Neuronal stem cell (in vitro differentiated cells): ENCODE measurements around the gene DUSP3.

Experiments used
- DNase-seq: peaks from one replicate; pipeline ENCODE4 v3.0.0-alpha.2; 2013; ENCODE audit warnings: low spot score
- H2AFZ ChIP-seq: one replicate; pipeline ENCODE4 v1.6.1; 2013; ENCODE audit warnings: mild to moderate bottlenecking, low read length, inconsistent platforms
- H2AK5ac ChIP-seq: 2 replicates; pipeline ENCODE4 v1.6.1; 2013; ENCODE audit warnings: low read depth, mild to moderate bottlenecking, inconsistent platforms, low read length, moderate library complexity, mixed read lengths
- H2BK120ac ChIP-seq: 2 replicates; pipeline ENCODE4 v1.6.1; 2013; ENCODE audit warnings: low read depth, mild to moderate bottlenecking, inconsistent platforms, low read length, moderate library complexity, mixed read lengths
- H2BK12ac ChIP-seq: one replicate; pipeline ENCODE4 v1.6.1; 2013; ENCODE audit warnings: low read length, inconsistent platforms
- H2BK15ac ChIP-seq: 2 replicates; pipeline ENCODE4 v1.6.1; 2013; ENCODE audit warnings: mild to moderate bottlenecking, low read length, inconsistent platforms, mixed read lengths
- H2BK5ac ChIP-seq: one replicate; pipeline ENCODE4 v1.6.1; 2013; ENCODE audit warnings: inconsistent platforms, mild to moderate bottlenecking, low read length, moderate library complexity
- H3K14ac ChIP-seq: one replicate; pipeline ENCODE4 v1.6.1; 2013; ENCODE audit warnings: low read length, inconsistent platforms
- H3K18ac ChIP-seq: 2 replicates; pipeline ENCODE4 v1.6.1; 2013; ENCODE audit warnings: low read length, inconsistent platforms
- H3K23ac ChIP-seq: 2 replicates; pipeline ENCODE4 v1.6.1; 2013; ENCODE audit warnings: low read depth, mild to moderate bottlenecking, mixed read lengths, low read length, inconsistent platforms; ENCODE audit not compliant: poor library complexity
- H3K27ac ChIP-seq: replicated peaks from 3 replicates; pipeline ENCODE4 v1.5.1; 2013; ENCODE audit warnings: low read length, inconsistent platforms
- H3K27me3 ChIP-seq, 3 experiments: 2 replicates each; pipeline ENCODE4 v1.6.1; 2013; ENCODE audit warnings: low read length in 3 of 3, mild to moderate bottlenecking in 2 of 3, inconsistent platforms in 1 of 3, low read depth in 1 of 3, mixed read lengths in 1 of 3, moderate library complexity in 1 of 3; ENCODE audit not compliant: control insufficient read depth in 3 of 3, insufficient read depth in 3 of 3
- H3K36me3 ChIP-seq, 2 donors: replicated peaks in 1 of 2; 2 replicates each; pipeline ENCODE4 v1.6.1; 2013; ENCODE audit warnings: low read length in 2 of 2; ENCODE audit not compliant: control insufficient read depth in 2 of 2, insufficient read depth in 2 of 2
- H3K4ac ChIP-seq: 2 replicates; pipeline ENCODE4 v1.6.1; 2013; ENCODE audit warnings: inconsistent platforms, mild to moderate bottlenecking, low read length, moderate library complexity
- H3K4me1 ChIP-seq, 2 donors: 1 replicate in 1 of 2; 2 replicates in 1 of 2; pipeline ENCODE4 v1.6.1; 2013; ENCODE audit warnings: low read length in 2 of 2, low read depth in 1 of 2; ENCODE audit not compliant: control insufficient read depth in 2 of 2, insufficient read depth in 1 of 2
- H3K4me2 ChIP-seq: one replicate; pipeline ENCODE4 v1.6.1; 2013; ENCODE audit warnings: mild to moderate bottlenecking, low read length, inconsistent platforms; ENCODE audit not compliant: insufficient read depth, poor library complexity, severe bottlenecking
- H3K4me3 ChIP-seq, 2 donors: 2 replicates each; pipeline ENCODE4 v1.5.1; 2013; ENCODE audit warnings: low read length in 2 of 2, mild to moderate bottlenecking in 2 of 2, inconsistent platforms in 1 of 2, moderate library complexity in 1 of 2
- H3K79me1 ChIP-seq: one replicate; pipeline ENCODE4 v1.6.1; 2013; ENCODE audit warnings: low read depth, mild to moderate bottlenecking, inconsistent platforms, low read length, moderate library complexity
- H3K9ac ChIP-seq: one replicate; pipeline ENCODE4 v1.6.1; 2013; ENCODE audit warnings: mild to moderate bottlenecking, low read depth, low read length, inconsistent platforms; ENCODE audit not compliant: poor library complexity
- H3K9me3 ChIP-seq, 2 donors: replicated peaks in 1 of 2; 2 replicates each; pipeline versions ENCODE3 to v1.6.1; 2013; ENCODE audit warnings: low read length in 2 of 2, mild to moderate bottlenecking in 2 of 2, inconsistent platforms in 1 of 2, low read depth in 1 of 2, mixed read lengths in 1 of 2, moderate library complexity in 1 of 2; ENCODE audit not compliant: control insufficient read depth in 2 of 2, insufficient read depth in 1 of 2
- H4K8ac ChIP-seq: one replicate; pipeline ENCODE4 v1.6.1; 2013; ENCODE audit warnings: low read depth, mild to moderate bottlenecking, inconsistent platforms, low read length, moderate library complexity
- H4K91ac ChIP-seq: one replicate; pipeline ENCODE4 v1.6.1; 2013; ENCODE audit warnings: low read length, low read depth, mild to moderate bottlenecking, inconsistent platforms; ENCODE audit not compliant: poor library complexity
- WGBS, 2 donors: extraction: QIAGEN DNeasy Blood & Tissue Kit; methylation state at CpG; one replicate each; pipeline ENCODE4 v1.1.7; 2013; ENCODE audit warnings: missing lambda C conversion rate in 2 of 2, mixed read lengths in 1 of 2; ENCODE audit not compliant: insufficient read length in 2 of 2, insufficient replicate concordance in 1 of 2; ENCODE audit errors: extremely low coverage in 2 of 2; 5-methylcytosine and 5-hydroxymethylcytosine counted together

The DUSP3 gene

DNA sequence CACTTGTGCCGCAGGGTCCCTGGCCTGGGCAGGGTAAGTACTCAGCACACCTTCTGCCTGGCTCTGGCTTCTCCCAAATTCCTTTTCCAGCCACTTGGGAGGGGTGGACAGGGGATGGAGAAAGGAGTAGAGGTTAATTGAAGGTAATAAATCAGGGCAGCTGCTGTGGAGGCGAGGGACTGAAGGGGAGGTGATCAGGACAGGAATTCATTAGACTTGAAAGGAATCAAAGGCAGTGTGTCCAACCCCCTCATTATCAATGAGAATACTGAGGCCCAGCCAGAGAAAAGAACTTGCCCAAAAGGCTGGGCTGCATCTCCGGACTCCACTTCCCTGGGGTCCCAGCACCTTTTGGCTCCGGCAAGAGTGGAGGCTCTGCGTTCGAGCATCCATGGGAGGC is 22.6 kb downstream of the DUSP3 start:
- H2BK120ac ChIP-seq = no peak overlapping the region
- H3K18ac ChIP-seq = no peak overlapping the region
- no peaks in the 10 kb centered on the region for H3K9me3 ChIP-seq
- no peak overlapping the region for H2AK5ac ChIP-seq
- H3K79me1 ChIP-seq = no peaks in the 10 kb centered on the region
- no peak overlapping the region for H3K23ac ChIP-seq
- H3K27ac ChIP-seq = no peak overlapping the region
- H2AFZ ChIP-seq = no peak overlapping the region
- no peak overlapping the region for H3K4me3 ChIP-seq
- H3K4ac ChIP-seq = no peak overlapping the region
- no peak overlapping the region for H4K8ac ChIP-seq
- H2BK5ac ChIP-seq = no peak overlapping the region
- H3K36me3 ChIP-seq = no peaks in the 10 kb centered on the region
- no peak overlapping the region for H3K9ac ChIP-seq
- H3K4me2 ChIP-seq = no peak overlapping the region
- no peak for DNase-seq
- no peak overlapping the region for H4K91ac ChIP-seq
- no peak overlapping the region for H3K14ac ChIP-seq
- no CpG with 5 or more reads among the region's 6 CpGs for WGBS, 2 donors
- H3K27me3 ChIP-seq = peaks cover 0 to 74% (median 34%) of the 10 kb centered on the region in 3 experiments
- H3K4me1 ChIP-seq = peaks cover 4 to 6% of the 10 kb centered on the region in 2 donors
- H2BK12ac ChIP-seq = no peak overlapping the region
- no peak overlapping the region for H2BK15ac ChIP-seq

DNA sequence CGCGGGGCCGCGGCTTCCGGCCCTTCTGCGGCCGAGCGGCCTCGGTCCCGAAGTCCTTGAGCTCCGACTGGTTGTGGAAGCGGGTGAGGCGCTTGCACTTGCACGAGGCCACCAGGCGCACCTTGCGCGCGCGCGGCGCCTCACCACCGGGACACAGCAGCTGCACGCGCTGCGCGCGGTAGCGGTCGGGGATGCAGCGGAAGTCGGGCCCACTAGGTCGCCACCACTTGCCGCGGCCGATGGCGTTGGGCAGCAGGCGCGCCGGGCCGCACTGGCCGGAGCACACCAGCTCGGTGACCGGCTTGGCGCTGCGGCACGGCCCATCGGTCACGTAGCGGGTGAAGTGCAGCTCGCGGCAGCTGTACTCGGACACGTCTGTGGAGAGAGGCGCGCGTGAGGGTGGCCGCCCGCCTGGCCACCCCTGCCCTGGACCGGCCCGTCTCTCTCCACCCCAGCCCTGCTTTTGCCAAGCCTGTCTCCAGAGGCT is 23.3 kb downstream of the DUSP3 start:
- H2AK5ac ChIP-seq = no peak overlapping the region
- H3K4ac ChIP-seq = peak overlapping the region; percentile 7
- no peak overlapping the region for H3K27ac ChIP-seq
- peaks cover 4 to 6% of the 10 kb centered on the region in 2 donors for H3K4me1 ChIP-seq
- peak overlapping the region; percentile 91 for H3K14ac ChIP-seq
- DNase-seq = peak; percentile 45
- H3K79me1 ChIP-seq = no peaks in the 10 kb centered on the region
- peak overlapping the region; percentile 24 for H3K9ac ChIP-seq
- H3K4me3 ChIP-seq = peak overlapping the region in 1 of 2 donors; percentile 74
- H3K23ac ChIP-seq = peak overlapping the region; percentile 56
- peak overlapping the region; percentile 95 for H3K18ac ChIP-seq
- no peak overlapping the region for H2BK5ac ChIP-seq
- peak overlapping the region; percentile 95 for H4K8ac ChIP-seq
- peak overlapping the region; percentile 78 for H3K4me2 ChIP-seq
- WGBS, 2 donors = no CpG with 5 or more reads among the region's 60 CpGs
- no peak overlapping the region for H2BK15ac ChIP-seq
- H4K91ac ChIP-seq = no peak overlapping the region
- H3K36me3 ChIP-seq = no peaks in the 10 kb centered on the region
- H2BK120ac ChIP-seq = peak overlapping the region; percentile 35
- H3K27me3 ChIP-seq = peaks cover 0 to 81% (median 34%) of the 10 kb centered on the region in 3 experiments
- H2BK12ac ChIP-seq = peak overlapping the region; percentile 48
- peak overlapping the region; percentile 53 for H2AFZ ChIP-seq
- H3K9me3 ChIP-seq = no peaks in the 10 kb centered on the region

DNA sequence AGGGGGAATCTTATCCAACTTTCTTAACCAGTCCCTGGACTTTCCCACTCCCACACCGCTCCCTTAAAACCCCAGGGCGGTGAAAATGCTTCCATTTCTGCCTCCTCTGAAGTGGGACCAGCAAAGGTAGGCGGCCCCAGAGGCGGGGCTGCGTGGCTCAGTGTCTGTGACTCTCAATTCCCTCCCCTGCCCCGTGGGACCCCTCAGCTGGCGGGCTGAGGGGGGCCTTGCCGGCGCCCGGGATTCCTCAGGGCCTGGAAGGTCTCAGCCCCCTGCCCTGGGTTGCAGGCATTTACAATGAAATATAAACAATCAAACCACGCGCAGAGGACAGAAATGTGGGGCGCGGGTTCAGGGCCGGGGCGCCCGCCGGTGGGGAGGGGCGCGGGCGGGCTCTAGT is 23.8 kb downstream of the DUSP3 start:
- H3K27me3 ChIP-seq = peaks cover 0 to 85% (median 34%) of the 10 kb centered on the region in 3 experiments
- H3K18ac ChIP-seq = peak overlapping the region; percentile 95
- no peak overlapping the region for H2AK5ac ChIP-seq
- no peak overlapping the region for H2BK5ac ChIP-seq
- WGBS, 2 donors = no CpG with 5 or more reads among the region's 21 CpGs
- no peak for DNase-seq
- peaks cover under 1 to 5% of the 10 kb centered on the region in 2 donors for H3K4me1 ChIP-seq
- no peak overlapping the region for H3K9ac ChIP-seq
- H3K14ac ChIP-seq = no peak overlapping the region
- H3K4ac ChIP-seq = no peak overlapping the region
- no peak overlapping the region for H4K91ac ChIP-seq
- H3K4me3 ChIP-seq = no peak overlapping the region
- peak overlapping the region; percentile 12 for H3K23ac ChIP-seq
- no peaks in the 10 kb centered on the region for H3K79me1 ChIP-seq
- H3K36me3 ChIP-seq = no peaks in the 10 kb centered on the region
- no peak overlapping the region for H2BK15ac ChIP-seq
- no peaks in the 10 kb centered on the region for H3K9me3 ChIP-seq
- H3K4me2 ChIP-seq = peak overlapping the region; percentile 78
- peak overlapping the region; percentile 53 for H2AFZ ChIP-seq
- H4K8ac ChIP-seq = no peak overlapping the region
- H3K27ac ChIP-seq = no peak overlapping the region
- H2BK12ac ChIP-seq = no peak overlapping the region
- H2BK120ac ChIP-seq = peak overlapping the region; percentile 35

DNA sequence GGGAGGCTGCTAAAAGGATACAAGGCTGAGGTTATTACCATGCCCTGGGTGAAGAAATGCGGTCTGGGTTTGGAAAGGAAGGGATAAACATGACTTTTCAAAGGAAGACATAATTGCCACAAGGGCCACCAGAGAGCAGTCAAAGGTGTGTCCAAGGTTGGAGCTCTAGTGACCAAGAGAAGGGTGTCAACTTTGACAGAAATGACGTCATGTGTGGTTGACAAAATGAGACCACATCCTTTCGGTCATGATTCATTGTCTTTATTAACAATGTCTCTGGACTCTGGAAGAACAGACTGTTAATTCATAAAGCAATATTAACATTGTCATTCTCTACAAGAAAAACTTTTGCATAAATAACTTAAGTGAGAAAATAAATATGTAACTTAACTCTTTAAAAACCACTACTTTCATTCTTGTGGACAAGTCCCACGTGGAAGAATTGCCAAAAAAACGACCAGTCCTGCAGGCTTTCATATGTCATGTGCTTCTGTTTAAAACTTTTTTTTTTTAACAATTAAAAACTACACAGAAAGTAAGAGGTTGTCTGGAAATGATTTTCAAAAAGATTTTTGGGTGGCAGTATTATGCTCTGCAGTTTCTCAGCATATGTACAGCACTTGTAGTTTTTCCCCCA is 25.2 kb downstream of the DUSP3 start:
- H3K18ac ChIP-seq = no peak overlapping the region
- H3K4me2 ChIP-seq = no peak overlapping the region
- H2BK12ac ChIP-seq = no peak overlapping the region
- H3K14ac ChIP-seq = no peak overlapping the region
- no peak overlapping the region for H3K4me3 ChIP-seq
- no peaks in the 10 kb centered on the region for H3K36me3 ChIP-seq
- H3K4me1 ChIP-seq = peaks cover 0 to 4% of the 10 kb centered on the region in 2 donors
- no peak overlapping the region for H4K91ac ChIP-seq
- H3K23ac ChIP-seq = no peak overlapping the region
- no peaks in the 10 kb centered on the region for H3K9me3 ChIP-seq
- DNase-seq = no peak
- H3K27ac ChIP-seq = no peak overlapping the region
- no peak overlapping the region for H2AFZ ChIP-seq
- H2AK5ac ChIP-seq = no peak overlapping the region
- no peak overlapping the region for H3K4ac ChIP-seq
- no peak overlapping the region for H2BK15ac ChIP-seq
- H2BK5ac ChIP-seq = no peak overlapping the region
- peaks cover 0 to 85% (median 34%) of the 10 kb centered on the region in 3 experiments for H3K27me3 ChIP-seq
- H3K79me1 ChIP-seq = no peaks in the 10 kb centered on the region
- H3K9ac ChIP-seq = no peak overlapping the region
- H4K8ac ChIP-seq = no peak overlapping the region
- WGBS, 2 donors = no CpG with 5 or more reads among the region's 5 CpGs
- no peak overlapping the region for H2BK120ac ChIP-seq
